PFSK-1 (cell line): ENCODE data around the gene HAS3.

Experiments used
- POLR2AphosphoS5 ChIP-seq: IDR thresholded peaks from 2 replicates; pipeline ENCODE4 v1.6.1; 2012; ENCODE audit warnings: low read depth, mild to moderate bottlenecking, control low read depth, low read length, moderate library complexity
- REST ChIP-seq, 2 experiments: IDR thresholded peaks; 2 replicates each; pipeline versions ENCODE4 v1.6.1 to v1.8.0; 2011 to 2012; ENCODE audit warnings: low read depth in 2 of 2, low read length in 2 of 2, control low read depth in 1 of 2, inconsistent platforms in 1 of 2, mild to moderate bottlenecking in 1 of 2, moderate library complexity in 1 of 2; ENCODE audit not compliant: insufficient read depth in 1 of 2
- SIN3A ChIP-seq: IDR thresholded peaks from 2 replicates; pipeline ENCODE4 v1.6.1; 2012; ENCODE audit warnings: mild to moderate bottlenecking, low read length, moderate library complexity, borderline replicate concordance; ENCODE audit not compliant: insufficient read depth
- TAF1 ChIP-seq: IDR thresholded peaks from 2 replicates; pipeline ENCODE4 v1.6.1; 2012; ENCODE audit warnings: low read length, control low read depth, borderline replicate concordance; ENCODE audit not compliant: insufficient read depth

- TF ChIP-seq POLR2AphosphoS5 (no peak), REST (IDR thresholded peaks at IDR 0.05; ENCODE audit: insufficient read depth in 1 of 2, low read depth in 2 of 2, low read length in 2 of 2) (no peak), TAF1 (no peak), SIN3A (no peak)
These were observed 25.8 kb upstream of the HAS3 start for GRCh38 chr16:69079697-69080096.
